Caco-2 (cell line): ENCODE data around the gene GRIK3. TPM values are rescaled to one million over a fixed set of nuclear protein-coding genes. Genes with fewer than 3 reads are reported as not detected.

ENCODE experiments used
- BruUV-seq: library from RNA; stranded (reverse); fragments of 400-500 nt; replicated peaks from 2 replicates; lab custom pipeline; 2021; lab: Mats Ljungman, UMichigan
- CTCF ChIA-PET: fragments of 300-600 bp; sonication (Branson Sonifier 250); formaldehyde crosslinking; loops from one replicate; lab custom pipeline; 2022; ENCODE audit warnings: antibody characterized with exemption; lab: Charles Lee
- POLR2A ChIA-PET: fragments of 300-600 bp; sonication (Branson Sonifier 250); formaldehyde crosslinking; loops from one replicate; lab custom pipeline; 2022; ENCODE audit warnings: antibody characterized with exemption; lab: Charles Lee
- DNase-seq, 2 experiments: peaks; one replicate each; pipeline versions ENCODE4 v3.0.0 to v3.0.0-alpha.2; 2020 to 2022
- H3K27me3 ChIP-seq: replicated peaks from 2 replicates; pipeline ENCODE4 v1.6.0; 2011; ENCODE audit warnings: low read length; ENCODE audit not compliant: control insufficient read depth, insufficient read depth
- H3K36me3 ChIP-seq: 2 replicates; pipeline ENCODE4 v1.5.1; 2011; ENCODE audit warnings: low read length; ENCODE audit not compliant: control insufficient read depth, insufficient read depth
- H3K4me1 ChIP-seq: fragments of 250-450 bp; sonication (Bioruptor Pico); 2 replicates; pipeline ENCODE4 v1.5.1; 2020; ENCODE audit warnings: mild to moderate bottlenecking
- H3K4me3 ChIP-seq: 2 replicates; pipeline ENCODE4 v1.5.1; 2011; ENCODE audit warnings: low read depth, mild to moderate bottlenecking, control low read depth, low read length
- H3K9me3 ChIP-seq: fragments of 250-450 bp; sonication (Bioruptor Pico); 2 replicates; pipeline ENCODE4 v1.5.1; 2020; ENCODE audit warnings: mild to moderate bottlenecking, moderate library complexity
- H3K27ac Mint-ChIP-seq: one replicate; pipeline ENCODE4 v1.8.0; 2022; ENCODE audit warnings: mixed read lengths; ENCODE audit not compliant: unreplicated experiment
- H3K27me3 Mint-ChIP-seq: one replicate; pipeline ENCODE4 v1.8.0; 2022; ENCODE audit warnings: mixed read lengths; ENCODE audit not compliant: insufficient read depth, unreplicated experiment
- H3K36me3 Mint-ChIP-seq: one replicate; pipeline ENCODE4 v1.8.0; 2022; ENCODE audit warnings: mild to moderate bottlenecking, mixed read lengths; ENCODE audit not compliant: insufficient read depth, unreplicated experiment
- H3K4me1 Mint-ChIP-seq: one replicate; pipeline ENCODE4 v1.8.0; 2022; ENCODE audit warnings: low read depth, mixed read lengths; ENCODE audit not compliant: unreplicated experiment
- H3K4me3 Mint-ChIP-seq: one replicate; pipeline ENCODE4 v1.8.0; 2022; ENCODE audit warnings: mild to moderate bottlenecking, moderate library complexity, mixed read lengths; ENCODE audit not compliant: unreplicated experiment
- H3K9me3 Mint-ChIP-seq: one replicate; pipeline ENCODE4 v1.8.0; 2022; ENCODE audit warnings: mixed read lengths; ENCODE audit not compliant: unreplicated experiment
- CTCF ChIP-seq, 2 experiments: fragments of 200-600 bp in 1 of 2; IDR thresholded peaks; 1 replicate in 1 of 2; 2 replicates in 1 of 2; pipeline versions ENCODE4 v1.5.1 to v1.8.0; 2011 to 2022; ENCODE audit warnings: antibody characterized with exemption in 1 of 2, control low read depth in 1 of 2, inconsistent platforms in 1 of 2, low read depth in 1 of 2, low read length in 1 of 2, mild to moderate bottlenecking in 1 of 2, moderate library complexity in 1 of 2; ENCODE audit not compliant: insufficient read depth in 1 of 2, severe bottlenecking in 1 of 2, unreplicated experiment in 1 of 2
- intact Hi-C: fragments of 100-400 bp; cut with micrococcal nuclease; formaldehyde crosslinking; loops from one replicate; pipeline ENCODE4 v1.10.0; 2022; ENCODE audit not compliant: unreplicated experiment
- total RNA-seq: library from RNA; stranded (reverse); gene quantifications from 2 replicates; pipeline ENCODE4 v1.2.3, GENCODE V29; 2022

The GRIK3 gene
- total RNA-seq, 1 experiment from 2014 or later, result not detected

- Mint-ChIP-seq H3K27ac (no peak overlapping the region), H3K27me3 (peaks cover 25% of the 10 kb centered on the region), H3K4me1 (no peaks in the 10 kb centered on the region), H3K4me3 (no peak overlapping the region), H3K9me3 (no peaks in the 10 kb centered on the region), H3K36me3 (no peaks in the 10 kb centered on the region)
- BruUV-seq, result no TSS peak
- intact Hi-C loops, result no loop called here
- H3K27me3 ChIP-seq, result no peaks in the 10 kb centered on the region
- no peaks in the 10 kb centered on the region for H3K4me1 ChIP-seq
- TF ChIP-seq CTCF (IDR thresholded peaks at IDR 0.05; ENCODE audit: insufficient read depth in 1 of 2, low read depth in 1 of 2, low read length in 1 of 2, severe bottlenecking in 1 of 2, unreplicated experiment in 1 of 2), result no peak
- CTCF ChIA-PET, result no interaction called here
- no peak for DNase-seq
- POLR2A ChIA-PET, result no interaction called here
- no peak overlapping the region for H3K4me3 ChIP-seq
- H3K9me3 ChIP-seq, result no peaks in the 10 kb centered on the region
- H3K36me3 ChIP-seq, result no peaks in the 10 kb centered on the region
These were observed 203.0 kb downstream of the GRIK3 start for GRCh38 chr1:36831186-36831810.

- ChIA-PET POLR2A (no interaction called here), CTCF (no interaction called here)
- Mint-ChIP-seq H3K9me3 (no peaks in the 10 kb centered on the region), H3K27ac (no peak overlapping the region), H3K4me3 (no peak overlapping the region), H3K27me3 (peaks cover 22% of the 10 kb centered on the region), H3K36me3 (no peaks in the 10 kb centered on the region), H3K4me1 (no peaks in the 10 kb centered on the region)
- Histone ChIP-seq H3K9me3 (no peaks in the 10 kb centered on the region), H3K36me3 (no peaks in the 10 kb centered on the region), H3K27me3 (no peaks in the 10 kb centered on the region), H3K4me1 (no peaks in the 10 kb centered on the region), H3K4me3 (no peak overlapping the region)
- no peak for TF ChIP-seq CTCF (IDR thresholded peaks at IDR 0.05; ENCODE audit: insufficient read depth in 1 of 2, low read depth in 1 of 2, low read length in 1 of 2, severe bottlenecking in 1 of 2, unreplicated experiment in 1 of 2)
- no TSS peak for BruUV-seq
- DNase-seq, result no peak
- intact Hi-C loops, result no loop called here
These were observed 204.4 kb downstream of the GRIK3 start for GRCh38 chr1:36829961-36830360.

GRCh38 chr1:36829066-36829465 lies 205.2 kb downstream of the GRIK3 start:
- Mint-ChIP-seq H3K27ac (no peak overlapping the region), H3K9me3 (no peaks in the 10 kb centered on the region), H3K36me3 (no peaks in the 10 kb centered on the region), H3K4me1 (no peaks in the 10 kb centered on the region), H3K27me3 (peaks cover 25% of the 10 kb centered on the region), H3K4me3 (no peak overlapping the region)
- POLR2A ChIA-PET, result no interaction called here
- no TSS peak for BruUV-seq
- no peaks in the 10 kb centered on the region for H3K9me3 ChIP-seq
- intact Hi-C loops, result no loop called here
- H3K27me3 ChIP-seq, result no peaks in the 10 kb centered on the region
- H3K4me1 ChIP-seq, result no peaks in the 10 kb centered on the region
- no peak overlapping the region for H3K4me3 ChIP-seq
- TF ChIP-seq CTCF (IDR thresholded peaks at IDR 0.05; ENCODE audit: insufficient read depth in 1 of 2, low read depth in 1 of 2, low read length in 1 of 2, severe bottlenecking in 1 of 2, unreplicated experiment in 1 of 2), result no peak
- CTCF ChIA-PET, result no interaction called here
- no peaks in the 10 kb centered on the region for H3K36me3 ChIP-seq
- DNase-seq, result no peak
